DOHH2 (cell line): Measurements from ENCODE around the gene OSBPL3.

ENCODE experiments used
- H3F3A ChIP-seq: fragments of 200-600 bp; sonication (generic), shearing (Covaris generic); 2 replicates; pipeline ENCODE4 v1.6.0; 2016; ENCODE audit warnings: antibody characterized with exemption, mild to moderate bottlenecking; ENCODE audit not compliant: control insufficient read depth, insufficient read depth
- H3K27ac ChIP-seq: fragments of 200-600 bp; sonication (generic); 2 replicates; pipeline ENCODE4 v1.5.1; 2014; ENCODE audit warnings: low read depth, mild to moderate bottlenecking, low read length, moderate library complexity
- H3K27me3 ChIP-seq: fragments of 200-600 bp; sonication (generic); 2 replicates; pipeline ENCODE4 v1.6.1; 2014; ENCODE audit warnings: mild to moderate bottlenecking, low read length, mixed read lengths; ENCODE audit not compliant: control insufficient read depth
- H3K36me3 ChIP-seq: fragments of 200-600 bp; sonication (generic); 2 replicates; pipeline ENCODE4 v1.6.1; 2014; ENCODE audit warnings: mild to moderate bottlenecking, low read length, moderate library complexity, mixed read lengths; ENCODE audit not compliant: control insufficient read depth
- H3K4me1 ChIP-seq: fragments of 200-600 bp; sonication (generic); 2 replicates; pipeline ENCODE4 v1.6.1; 2014; ENCODE audit warnings: mild to moderate bottlenecking, low read length, mixed read lengths; ENCODE audit not compliant: control insufficient read depth
- H3K4me2 ChIP-seq: fragments of 200-600 bp; sonication (generic); 2 replicates; pipeline ENCODE4 v1.6.0; 2014; ENCODE audit warnings: mild to moderate bottlenecking, low read length, moderate library complexity
- H3K4me3 ChIP-seq: fragments of 200-600 bp; sonication (generic); 2 replicates; pipeline ENCODE4 v1.5.1; 2014; ENCODE audit warnings: mild to moderate bottlenecking, low read length, mixed read lengths
- H3K79me2 ChIP-seq: fragments of 200-600 bp; sonication (generic); 2 replicates; pipeline ENCODE4 v1.6.1; 2014; ENCODE audit warnings: mild to moderate bottlenecking, low read length, mixed read lengths; ENCODE audit not compliant: control insufficient read depth
- H3K9me2 ChIP-seq: fragments of 200-600 bp; sonication (generic); replicated peaks from 2 replicates; pipeline ENCODE4 v1.6.1; 2014; ENCODE audit warnings: mild to moderate bottlenecking, low read length, mixed read lengths; ENCODE audit not compliant: control insufficient read depth
- H3K9me3 ChIP-seq: fragments of 200-600 bp; sonication (generic); 2 replicates; pipeline ENCODE4 v1.6.1; 2014; ENCODE audit warnings: antibody characterized with exemption, low read length, mixed read lengths; ENCODE audit not compliant: control insufficient read depth, insufficient read depth
- H4K20me1 ChIP-seq: fragments of 200-600 bp; sonication (generic); 2 replicates; pipeline ENCODE4 v1.6.0; 2014; ENCODE audit warnings: low read depth, mild to moderate bottlenecking, antibody characterized with exemption, low read length, moderate library complexity; ENCODE audit not compliant: control insufficient read depth, insufficient read depth
- CTCF ChIP-seq: fragments of 200-600 bp; sonication (generic); IDR thresholded peaks from one replicate; pipeline ENCODE4 v1.5.1; 2014; ENCODE audit warnings: antibody characterized with exemption, mild to moderate bottlenecking, low read depth, low read length; ENCODE audit not compliant: poor library complexity, severe bottlenecking
- EZH2phosphoT487 ChIP-seq: fragments of 200-600 bp; sonication (generic); IDR thresholded peaks from 2 replicates; pipeline ENCODE4 v1.6.1; 2017; ENCODE audit warnings: borderline replicate concordance, mild to moderate bottlenecking, antibody characterized with exemption, low read length, moderate library complexity, mixed read lengths

OSBPL3 gene

GRCh38 chr7:24899161-24899560 lies 80.8 kb downstream of the OSBPL3 start:
- H3K4me2 ChIP-seq, result peak overlapping the region; percentile 46
- peaks cover 19% of the 10 kb centered on the region for H4K20me1 ChIP-seq
- H3K27ac ChIP-seq, result peak overlapping the region; percentile 15
- no peaks in the 10 kb centered on the region for H3K9me2 ChIP-seq
- H3K4me1 ChIP-seq, result peaks cover 93% of the 10 kb centered on the region
- H3K79me2 ChIP-seq, result peaks cover 97% of the 10 kb centered on the region
- H3F3A ChIP-seq, result peaks cover 11% of the 10 kb centered on the region
- TF ChIP-seq CTCF (no peak), EZH2phosphoT487 (no peak)
- no peaks in the 10 kb centered on the region for H3K9me3 ChIP-seq
- H3K4me3 ChIP-seq, result peak overlapping the region; percentile 43
- peaks cover 3% of the 10 kb centered on the region; the same call in 1 of the 2 replicates for H3K36me3 ChIP-seq
- no peaks in the 10 kb centered on the region for H3K27me3 ChIP-seq

- Histone ChIP-seq H3K4me2 (peak overlapping the region; percentile 46), H3K27ac (peak overlapping the region; percentile 15)
Observed at GRCh38 chr7:24898691-24899090, 81.3 kb downstream of the OSBPL3 start.

GRCh38 chr7:24896031-24896501 lies 83.9 kb downstream of the OSBPL3 start:
- Histone ChIP-seq H3F3A (peaks cover 9% of the 10 kb centered on the region), H3K27me3 (no peaks in the 10 kb centered on the region), H3K4me3 (peak overlapping the region; percentile 21), H3K9me3 (no peaks in the 10 kb centered on the region), H3K4me1 (peaks cover 88% of the 10 kb centered on the region), H3K9me2 (no peaks in the 10 kb centered on the region), H3K4me2 (peak overlapping the region; percentile 46), H3K79me2 (peaks cover 95% of the 10 kb centered on the region), H3K36me3 (peaks cover 23% of the 10 kb centered on the region), H3K27ac (peak overlapping the region; percentile 40), H4K20me1 (peaks cover 19% of the 10 kb centered on the region)
- peak; percentile 51 for TF ChIP-seq CTCF
- TF ChIP-seq EZH2phosphoT487, result no peak

More at GRCh38 chr7:24898691-24899090, 81.3 kb downstream of the OSBPL3 start:
- TF ChIP-seq CTCF (no peak), EZH2phosphoT487 (no peak)
- Histone ChIP-seq H3K79me2 (peaks cover 98% of the 10 kb centered on the region), H3K9me3 (no peaks in the 10 kb centered on the region), H3K9me2 (no peaks in the 10 kb centered on the region), H3K4me1 (peaks cover 96% of the 10 kb centered on the region), H4K20me1 (peaks cover 19% of the 10 kb centered on the region), H3K36me3 (peaks cover 3% of the 10 kb centered on the region; the same call in 1 of the 2 replicates), H3F3A (peaks cover 11% of the 10 kb centered on the region), H3K4me3 (peak overlapping the region; percentile 43), H3K27me3 (no peaks in the 10 kb centered on the region)
